IMR-90 (cell line): ENCODE measurements around the gene COL15A1. TPM values are rescaled to one million over a fixed set of nuclear protein-coding genes. Genes with fewer than 3 reads are reported as not detected.

Experiments
- ATAC-seq: fragments of 200-7000 bp; cut with Tn5 transposase; 2 replicates; pipeline ENCODE4 v1.9.1; 2020; ENCODE audit warnings: low read depth, mild to moderate bottlenecking, moderate library complexity
- BruUV-seq: library from RNA; stranded (reverse); fragments of 400-500 nt; replicated peaks from 2 replicates; lab custom pipeline; 2021; lab: Mats Ljungman, UMichigan
- CTCF ChIA-PET: fragments of 300-600 bp; formaldehyde crosslinking; extraction: SDS; loops from one replicate; lab custom pipeline; 2021; ENCODE audit warnings: antibody characterized with exemption; lab: Yijun Ruan, JAX
- POLR2A ChIA-PET: fragments of 300-600 bp; sonication (Branson Sonifier 250); formaldehyde crosslinking; loops from one replicate; lab custom pipeline; 2022; ENCODE audit warnings: antibody characterized with exemption; ENCODE audit not compliant: unreplicated experiment; lab: Charles Lee
- DNase-seq: peaks from one replicate; pipeline ENCODE4 v3.0.0; 2013
- H2AFZ ChIP-seq: replicated peaks from 2 replicates; pipeline ENCODE3; 2013; ENCODE audit warnings: low read length, mild to moderate bottlenecking; ENCODE audit not compliant: poor library complexity
- H2AK5ac ChIP-seq: 2 replicates; pipeline ENCODE4 v1.6.1; 2013; ENCODE audit warnings: low read depth, low read length, inconsistent platforms
- H2AK9ac ChIP-seq: replicated peaks from 2 replicates; pipeline ENCODE3; 2013; ENCODE audit warnings: mild to moderate bottlenecking, low read depth, low read length, moderate library complexity; ENCODE audit not compliant: poor library complexity
- H2BK120ac ChIP-seq: 2 replicates; pipeline ENCODE4 v1.6.1; 2013; ENCODE audit warnings: low read depth, low read length, inconsistent platforms
- H2BK15ac ChIP-seq: 3 replicates; pipeline ENCODE4 v1.6.1; 2013; ENCODE audit warnings: low read depth, low read length, inconsistent platforms
- H2BK20ac ChIP-seq: 2 replicates; pipeline ENCODE4 v1.6.1; 2013; ENCODE audit warnings: low read depth, mild to moderate bottlenecking, inconsistent platforms, low read length, moderate library complexity
- H2BK5ac ChIP-seq: 2 replicates; pipeline ENCODE4 v1.6.1; 2013; ENCODE audit warnings: mild to moderate bottlenecking, low read depth, low read length, inconsistent platforms; ENCODE audit not compliant: poor library complexity, severe bottlenecking
- H3K14ac ChIP-seq: replicated peaks from 2 replicates; pipeline ENCODE4 v1.6.1; 2013; ENCODE audit warnings: low read depth, low read length, inconsistent platforms
- H3K18ac ChIP-seq: 2 replicates; pipeline ENCODE4 v1.6.1; 2013; ENCODE audit warnings: low read depth, low read length, control low read depth
- H3K23ac ChIP-seq: 2 replicates; pipeline ENCODE4 v1.6.1; 2013; ENCODE audit warnings: low read depth, low read length, inconsistent platforms
- H3K27ac ChIP-seq: 2 replicates; pipeline ENCODE4 v1.5.1; 2013; ENCODE audit warnings: mild to moderate bottlenecking, control low read depth, low read length; ENCODE audit not compliant: insufficient read depth
- H3K27me3 ChIP-seq: 2 replicates; pipeline ENCODE4 v1.6.1; 2013; ENCODE audit warnings: low read length; ENCODE audit not compliant: control insufficient read depth, insufficient read depth
- H3K36me3 ChIP-seq: 2 replicates; pipeline ENCODE4 v1.6.1; 2013; ENCODE audit warnings: low read length, mixed read lengths; ENCODE audit not compliant: control insufficient read depth, insufficient read depth
- H3K4ac ChIP-seq: 2 replicates; pipeline ENCODE4 v1.6.1; 2013; ENCODE audit warnings: low read depth, low read length, inconsistent platforms
- H3K4me1 ChIP-seq: 2 replicates; pipeline ENCODE4 v1.6.1; 2013; ENCODE audit warnings: low read length, mixed read lengths; ENCODE audit not compliant: control insufficient read depth, insufficient read depth
- H3K4me2 ChIP-seq: 2 replicates; pipeline ENCODE4 v1.6.1; 2013; ENCODE audit warnings: low read depth, mild to moderate bottlenecking, control low read depth, low read length, moderate library complexity
- H3K4me3 ChIP-seq: 2 replicates; pipeline ENCODE4 v1.5.1; 2013; ENCODE audit warnings: low read depth, mild to moderate bottlenecking, control low read depth, low read length, moderate library complexity; ENCODE audit not compliant: insufficient read depth
- H3K56ac ChIP-seq: 2 replicates; pipeline ENCODE4 v1.6.1; 2013; ENCODE audit warnings: low read length, inconsistent platforms; ENCODE audit not compliant: insufficient read depth; ENCODE audit errors: extremely low read depth
- H3K79me1 ChIP-seq, 2 experiments: 2 replicates each; pipeline ENCODE4 v1.6.1; 2013; ENCODE audit warnings: low read length in 2 of 2, inconsistent platforms in 1 of 2, low read depth in 1 of 2
- H3K9ac ChIP-seq: 2 replicates; pipeline ENCODE4 v1.6.1; 2013; ENCODE audit warnings: low read depth, low read length, control low read depth
- H3K9me1 ChIP-seq: 2 replicates; pipeline ENCODE4 v1.6.1; 2013; ENCODE audit warnings: low read length, inconsistent platforms; ENCODE audit not compliant: insufficient read depth
- H3K9me3 ChIP-seq: 2 replicates; pipeline ENCODE4 v1.6.1; 2013; ENCODE audit warnings: low read length; ENCODE audit not compliant: control insufficient read depth, insufficient read depth
- H4K20me1 ChIP-seq: 2 replicates; pipeline ENCODE4 v1.6.1; 2013; ENCODE audit warnings: low read length, inconsistent platforms; ENCODE audit not compliant: insufficient read depth
- H4K5ac ChIP-seq: 2 replicates; pipeline ENCODE4 v1.6.1; 2013; ENCODE audit warnings: mild to moderate bottlenecking, low read depth, low read length, control low read depth
- H4K8ac ChIP-seq, 2 experiments: 2 replicates each; pipeline ENCODE4 v1.6.1; 2013; ENCODE audit warnings: low read depth in 2 of 2, low read length in 2 of 2, control low read depth in 1 of 2, inconsistent platforms in 1 of 2
- H4K91ac ChIP-seq: 2 replicates; pipeline ENCODE4 v1.6.1; 2013; ENCODE audit warnings: low read depth, low read length, inconsistent platforms; ENCODE audit not compliant: insufficient read depth
- BHLHE40 ChIP-seq: fragments of 150-350 bp; IDR thresholded peaks from 2 replicates; pipeline ENCODE4 v1.6.1; 2016; ENCODE audit warnings: mild to moderate bottlenecking, low read depth, low read length
- CEBPB ChIP-seq: IDR thresholded peaks from 2 replicates; pipeline ENCODE4 v1.6.1; 2012; ENCODE audit warnings: low read depth, low read length, improper control_type of control experiment
- CHD1 ChIP-seq: IDR thresholded peaks from 2 replicates; pipeline ENCODE4 v1.6.1; 2012; ENCODE audit warnings: low read depth, low read length, improper control_type of control experiment
- FOS ChIP-seq: fragments of 150-350 bp; IDR thresholded peaks from 2 replicates; pipeline ENCODE4 v1.6.1; 2016; ENCODE audit warnings: low read depth, low read length
- MAFK ChIP-seq: IDR thresholded peaks from 2 replicates; pipeline ENCODE4 v1.6.1; 2012; ENCODE audit warnings: low read depth, low read length, improper control_type of control experiment
- MAZ ChIP-seq: IDR thresholded peaks from 2 replicates; pipeline ENCODE4 v1.6.1; 2012; ENCODE audit warnings: low read depth, mild to moderate bottlenecking, low read length, improper control_type of control experiment, moderate library complexity, borderline replicate concordance
- MXI1 ChIP-seq: IDR thresholded peaks from 2 replicates; pipeline ENCODE4 v1.6.1; 2012; ENCODE audit warnings: low read depth, mild to moderate bottlenecking, low read length, moderate library complexity, borderline replicate concordance
- NFE2L2 ChIP-seq: fragments of 150-350 bp; IDR thresholded peaks from 2 replicates; pipeline ENCODE4 v1.6.1; 2016; ENCODE audit warnings: low read depth, mild to moderate bottlenecking, low read length
- POLR2A ChIP-seq: IDR thresholded peaks from 2 replicates; pipeline ENCODE4 v1.6.1; 2012; ENCODE audit warnings: mild to moderate bottlenecking, low read depth, low read length
- RAD21 ChIP-seq: IDR thresholded peaks from 2 replicates; pipeline ENCODE4 v1.6.1; 2012; ENCODE audit warnings: low read length, improper control_type of control experiment
- RCOR1 ChIP-seq: IDR thresholded peaks from 2 replicates; pipeline ENCODE4 v1.6.1; 2012; ENCODE audit warnings: mild to moderate bottlenecking, low read length, improper control_type of control experiment; ENCODE audit not compliant: insufficient replicate concordance
- RFX5 ChIP-seq: IDR thresholded peaks from 2 replicates; pipeline ENCODE4 v1.8.0; 2012; ENCODE audit warnings: low read depth, mild to moderate bottlenecking, low read length, moderate library complexity
- SMC3 ChIP-seq: fragments of 150-350 bp; IDR thresholded peaks from 2 replicates; pipeline ENCODE4 v1.6.1; 2016; ENCODE audit warnings: low read depth, mild to moderate bottlenecking, antibody characterized with exemption, low read length, moderate library complexity
- whole genome bisulfite sequencing, 2 experiments: methylation state at CpG; one replicate each; pipeline versions ENCODE4 v1.1.5 to v1.1.7; 2013; ENCODE audit warnings: missing lambda C conversion rate in 2 of 2; ENCODE audit not compliant: insufficient read length in 1 of 2; ENCODE audit errors: extremely low coverage in 2 of 2; 5-methylcytosine and 5-hydroxymethylcytosine counted together
- dilution Hi-C: fragments of 300-500 bp; cut with HindIII; formaldehyde crosslinking; loops from one replicate; pipeline ENCODE4 v1.14.3; 2018; ENCODE audit warnings: low sequenced_read_pairs; ENCODE audit not compliant: unreplicated experiment
- in situ Hi-C: fragments of 300-500 bp; cut with MboI; formaldehyde crosslinking; loops from 3 replicates; pipeline ENCODE4 v1.14.3; 2019; ENCODE audit warnings: low sequenced_read_pairs, inconsistent platforms, mixed read lengths
- intact Hi-C: fragments of 100-400 bp; cut with micrococcal nuclease; formaldehyde crosslinking; loops from 2 replicates; pipeline ENCODE4 v1.10.0; 2022
- polyA plus RNA-seq, 3 experiments: library from polyadenylated mRNA; depleted of rRNA; stranded (reverse); fragments of >200 nt; gene quantifications; 2 replicates each; pipeline ENCODE4 v1.2.3, GENCODE V29; 2012; ENCODE audit warnings: low replicate concordance in 1 of 3
- total RNA-seq: library from RNA; depleted of rRNA; stranded (reverse); fragments of >200 nt; gene quantifications from 2 replicates; pipeline ENCODE4 v1.2.3, GENCODE V29; 2012
- TF ChIP-seq, protein P1 (sequence below): fragments of 150-350 bp; IDR thresholded peaks from 2 replicates; pipeline ENCODE4 v1.6.1; 2016; ENCODE audit warnings: low read depth, mild to moderate bottlenecking, low read length, moderate library complexity, borderline replicate concordance
- TF ChIP-seq, protein P2 (sequence below): conservative IDR thresholded peaks from 2 replicates; pipeline ENCODE4 v1.5.1; 2012; ENCODE audit warnings: mild to moderate bottlenecking, low read depth, low read length, improper control_type of control experiment
- TF ChIP-seq, protein P3 (sequence below): fragments of 150-350 bp; IDR thresholded peaks from 2 replicates; pipeline ENCODE4 v1.6.1; 2017; ENCODE audit warnings: mild to moderate bottlenecking, antibody characterized with exemption, low read length, low read depth

Gene COL15A1
- total and polyA plus RNA-seq, 2 of the 4 experiments (the other 2 are of a cell fraction): 2.2 to 3.7 TPM

DNA sequence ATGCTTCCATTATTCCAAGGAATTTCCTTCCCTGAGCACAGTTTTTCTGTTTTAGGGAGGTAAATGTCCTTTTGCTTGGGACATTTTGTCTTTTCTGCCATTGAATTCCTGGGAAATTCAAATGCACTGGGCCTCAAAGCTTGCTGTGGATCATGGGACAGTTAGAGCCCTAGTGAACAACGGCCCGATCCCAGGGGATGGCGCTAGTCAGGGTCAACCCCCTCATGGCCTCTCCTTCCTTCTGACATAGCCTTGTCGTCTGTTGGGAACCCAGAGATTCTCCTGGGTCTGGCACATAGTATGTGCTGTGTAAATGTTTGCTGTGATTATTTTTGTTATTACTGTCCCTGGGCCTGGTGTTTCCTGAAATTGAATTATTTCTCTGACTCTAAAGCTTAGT, 30.7 kb upstream of the COL15A1 start:
- Histone ChIP-seq H3K9me1 (peaks cover 16% of the 10 kb centered on the region), H3K36me3 (no peaks in the 10 kb centered on the region), H3K23ac (no peak overlapping the region; the same call in none of the 2 replicates), H3K9me3 (no peaks in the 10 kb centered on the region), H2AFZ (no peak overlapping the region), H4K91ac (peak overlapping the region; percentile 36; the same call in 1 of the 2 replicates), H3K9ac (no peak overlapping the region), H4K20me1 (0 out of 2 replicates have a peak, but pooled peaks cover 3% of the 10 kb centered on the region), H3K79me1 (no peaks in the 10 kb centered on the region), H3K4me2 (no peak overlapping the region), H3K27ac (peak overlapping the region; percentile 50; the same call in 1 of the 2 replicates), H3K4ac (peak overlapping the region; percentile 84; the same call in 1 of the 2 replicates), H4K8ac (peak overlapping the region in 1 of 2 experiments; percentile 46; a peak in 1 of 4 replicates), H3K18ac (peak overlapping the region; percentile 38; the same call in 1 of the 2 replicates), H2BK20ac (peak overlapping the region; percentile 86; the same call in 1 of the 2 replicates), H2BK5ac (no peak overlapping the region), H3K27me3 (no peaks in the 10 kb centered on the region), H4K5ac (0 out of 2 replicates have a peak overlapping the region, but pooled peaks have one; percentile 26), H3K4me1 (peaks cover 21% of the 10 kb centered on the region), H2AK5ac (peak overlapping the region; percentile 2; the same call in 1 of the 2 replicates), H3K4me3 (no peak overlapping the region), H2AK9ac (no peak overlapping the region), H3K14ac (peak overlapping the region; percentile 68), H3K56ac (no peak overlapping the region), H2BK120ac (peak overlapping the region; percentile 83), H2BK15ac (peak overlapping the region; percentile 65; the same call in 2 of the 3 replicates)
- BruUV-seq: no TSS peak
- no peak for ATAC-seq
- CTCF ChIA-PET: interaction anchor here (0.6 kb wide), 1 partner anchor 1199 kb away, joined by 3 read pairs; no protein-coding TSS in a partner anchor
- in situ Hi-C loops: no loop called here
- intact Hi-C loops: no loop called here
- no peak for TF ChIP-seq SMC3
- TF ChIP-seq RFX5: no peak
- no peak for TF ChIP-seq CEBPB
- TF ChIP-seq FOS: no peak
- TF ChIP-seq, protein P1, sequence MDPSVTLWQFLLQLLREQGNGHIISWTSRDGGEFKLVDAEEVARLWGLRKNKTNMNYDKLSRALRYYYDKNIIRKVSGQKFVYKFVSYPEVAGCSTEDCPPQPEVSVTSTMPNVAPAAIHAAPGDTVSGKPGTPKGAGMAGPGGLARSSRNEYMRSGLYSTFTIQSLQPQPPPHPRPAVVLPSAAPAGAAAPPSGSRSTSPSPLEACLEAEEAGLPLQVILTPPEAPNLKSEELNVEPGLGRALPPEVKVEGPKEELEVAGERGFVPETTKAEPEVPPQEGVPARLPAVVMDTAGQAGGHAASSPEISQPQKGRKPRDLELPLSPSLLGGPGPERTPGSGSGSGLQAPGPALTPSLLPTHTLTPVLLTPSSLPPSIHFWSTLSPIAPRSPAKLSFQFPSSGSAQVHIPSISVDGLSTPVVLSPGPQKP: no peak
- no peak for TF ChIP-seq CHD1
- TF ChIP-seq POLR2A: no peak
- TF ChIP-seq BHLHE40: no peak
- TF ChIP-seq, protein P2, sequence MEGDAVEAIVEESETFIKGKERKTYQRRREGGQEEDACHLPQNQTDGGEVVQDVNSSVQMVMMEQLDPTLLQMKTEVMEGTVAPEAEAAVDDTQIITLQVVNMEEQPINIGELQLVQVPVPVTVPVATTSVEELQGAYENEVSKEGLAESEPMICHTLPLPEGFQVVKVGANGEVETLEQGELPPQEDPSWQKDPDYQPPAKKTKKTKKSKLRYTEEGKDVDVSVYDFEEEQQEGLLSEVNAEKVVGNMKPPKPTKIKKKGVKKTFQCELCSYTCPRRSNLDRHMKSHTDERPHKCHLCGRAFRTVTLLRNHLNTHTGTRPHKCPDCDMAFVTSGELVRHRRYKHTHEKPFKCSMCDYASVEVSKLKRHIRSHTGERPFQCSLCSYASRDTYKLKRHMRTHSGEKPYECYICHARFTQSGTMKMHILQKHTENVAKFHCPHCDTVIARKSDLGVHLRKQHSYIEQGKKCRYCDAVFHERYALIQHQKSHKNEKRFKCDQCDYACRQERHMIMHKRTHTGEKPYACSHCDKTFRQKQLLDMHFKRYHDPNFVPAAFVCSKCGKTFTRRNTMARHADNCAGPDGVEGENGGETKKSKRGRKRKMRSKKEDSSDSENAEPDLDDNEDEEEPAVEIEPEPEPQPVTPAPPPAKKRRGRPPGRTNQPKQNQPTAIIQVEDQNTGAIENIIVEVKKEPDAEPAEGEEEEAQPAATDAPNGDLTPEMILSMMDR: no peak
- TF ChIP-seq MXI1: no peak
- no peak for TF ChIP-seq RCOR1
- TF ChIP-seq, protein P3, sequence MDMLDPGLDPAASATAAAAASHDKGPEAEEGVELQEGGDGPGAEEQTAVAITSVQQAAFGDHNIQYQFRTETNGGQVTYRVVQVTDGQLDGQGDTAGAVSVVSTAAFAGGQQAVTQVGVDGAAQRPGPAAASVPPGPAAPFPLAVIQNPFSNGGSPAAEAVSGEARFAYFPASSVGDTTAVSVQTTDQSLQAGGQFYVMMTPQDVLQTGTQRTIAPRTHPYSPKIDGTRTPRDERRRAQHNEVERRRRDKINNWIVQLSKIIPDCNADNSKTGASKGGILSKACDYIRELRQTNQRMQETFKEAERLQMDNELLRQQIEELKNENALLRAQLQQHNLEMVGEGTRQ: no peak
- no peak for TF ChIP-seq MAZ
- TF ChIP-seq MAFK: no peak
- TF ChIP-seq NFE2L2: no peak
- no peak for TF ChIP-seq RAD21
- DNase-seq: no peak
- no CpG with 5 or more reads among the region's 4 CpGs for WGBS, 2 experiments
- POLR2A ChIA-PET: no interaction called here
- dilution Hi-C loops: no loop called here
